ENCODE results near the gene INO80. TPM values are rescaled to one million over a fixed set of nuclear protein-coding genes. Genes with fewer than 3 reads are reported as not detected.

INO80 gene
- total and polyA plus RNA-seq, 2 donors (not counting 1 experiment from before 2014, with no cell fraction given), result 16.3 to 55.7 TPM

DNA sequence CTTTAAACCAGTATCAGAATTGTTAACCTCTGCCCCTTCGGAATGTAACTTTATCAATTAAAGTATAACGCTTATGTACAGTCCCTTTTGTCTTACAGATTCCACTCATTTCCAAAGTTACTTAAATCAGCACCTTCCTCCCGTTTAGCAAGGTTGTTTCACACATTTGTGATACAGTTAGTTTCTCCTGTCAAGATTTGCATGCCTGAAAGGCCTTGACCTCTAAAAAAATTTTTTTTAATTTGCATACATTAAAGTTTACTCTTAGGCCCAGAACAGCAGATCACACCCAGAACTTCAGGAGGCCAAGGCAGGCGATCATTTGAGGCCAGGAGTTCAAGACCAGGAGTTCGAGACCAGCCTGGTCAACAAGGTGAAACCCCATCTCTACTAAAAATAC is 9.1 kb downstream of the INO80 start:
- ChIA-PET CTCF (interaction anchor here (0.6 kb wide), 1 partner anchor 35 kb away, joined by 4 read pairs; no protein-coding TSS in a partner anchor), POLR2A (no interaction called here)
- no peak overlapping the region for H3K4me2 ChIP-seq (replicated peaks; ENCODE audit: low read depth, low read length, poor library complexity, severe bottlenecking)
- no peak for ATAC-seq (ENCODE audit: low read depth)
- H3K36me3 ChIP-seq (replicated peaks in 1 of 2; ENCODE audit: control extremely low read depth in 1 of 2, control insufficient read depth in 1 of 2, extremely low read depth in 1 of 2, insufficient read depth in 2 of 2, low read length in 1 of 2), result peaks cover 0 to 4% of the 10 kb centered on the region in 2 experiments
- H3K4me1 Mint-ChIP-seq, result peaks cover 22% of the 10 kb centered on the region
- H3K9me3 Mint-ChIP-seq (ENCODE audit: insufficient read depth), result no peaks in the 10 kb centered on the region
- H3K27me3 Mint-ChIP-seq, result no peaks in the 10 kb centered on the region
- intact Hi-C loops (cut with micrococcal nuclease), result no loop called here
- no peaks in the 10 kb centered on the region for H3K9me3 ChIP-seq (ENCODE audit: control extremely low read depth in 1 of 3, control insufficient read depth in 2 of 3, insufficient read depth in 1 of 3, low read length in 2 of 3)
- no peak overlapping the region for H3K9ac ChIP-seq (ENCODE audit: low read length)
- no peak overlapping the region for H2AFZ ChIP-seq (ENCODE audit: insufficient read depth, low read depth, low read length, poor library complexity, severe bottlenecking)
- H3K4me3 Mint-ChIP-seq, result no peak overlapping the region
- no peak for DNase-seq
- H4K20me1 ChIP-seq (ENCODE audit: control insufficient read depth, insufficient read depth, low read length, poor library complexity, severe bottlenecking), result peaks cover 50% of the 10 kb centered on the region
- H3K4me3 ChIP-seq (ENCODE audit: control extremely low read depth in 1 of 5, extremely low read depth in 1 of 5, insufficient read depth in 1 of 5, low read depth in 2 of 5, low read length in 4 of 5), result no peak overlapping the region
- H3K4me1 ChIP-seq (ENCODE audit: control insufficient read depth in 2 of 2, insufficient read depth in 2 of 2, low read length in 2 of 2), result no peaks in the 10 kb centered on the region
- no peak overlapping the region for H3K27ac Mint-ChIP-seq
- no peak for TF ChIP-seq EZH2 (IDR thresholded peaks at IDR 0.05; ENCODE audit: borderline replicate concordance, insufficient read depth, low read depth, low read length, poor library complexity, severe bottlenecking)
- H3K27me3 ChIP-seq (replicated peaks in 1 of 4; ENCODE audit: control extremely low read depth in 1 of 4, control insufficient read depth in 3 of 4, insufficient read depth in 4 of 4, low read length in 3 of 4), result no peaks in the 10 kb centered on the region
- 93% methylated on average over 4 of the region's 5 CpGs for WGBS (ENCODE audit: insufficient coverage)
- H3K27ac ChIP-seq (ENCODE audit: low read length in 2 of 2), result no peak overlapping the region
- H3K79me2 ChIP-seq (ENCODE audit: control insufficient read depth, insufficient read depth, low read length), result peaks cover 100% of the 10 kb centered on the region

DNA sequence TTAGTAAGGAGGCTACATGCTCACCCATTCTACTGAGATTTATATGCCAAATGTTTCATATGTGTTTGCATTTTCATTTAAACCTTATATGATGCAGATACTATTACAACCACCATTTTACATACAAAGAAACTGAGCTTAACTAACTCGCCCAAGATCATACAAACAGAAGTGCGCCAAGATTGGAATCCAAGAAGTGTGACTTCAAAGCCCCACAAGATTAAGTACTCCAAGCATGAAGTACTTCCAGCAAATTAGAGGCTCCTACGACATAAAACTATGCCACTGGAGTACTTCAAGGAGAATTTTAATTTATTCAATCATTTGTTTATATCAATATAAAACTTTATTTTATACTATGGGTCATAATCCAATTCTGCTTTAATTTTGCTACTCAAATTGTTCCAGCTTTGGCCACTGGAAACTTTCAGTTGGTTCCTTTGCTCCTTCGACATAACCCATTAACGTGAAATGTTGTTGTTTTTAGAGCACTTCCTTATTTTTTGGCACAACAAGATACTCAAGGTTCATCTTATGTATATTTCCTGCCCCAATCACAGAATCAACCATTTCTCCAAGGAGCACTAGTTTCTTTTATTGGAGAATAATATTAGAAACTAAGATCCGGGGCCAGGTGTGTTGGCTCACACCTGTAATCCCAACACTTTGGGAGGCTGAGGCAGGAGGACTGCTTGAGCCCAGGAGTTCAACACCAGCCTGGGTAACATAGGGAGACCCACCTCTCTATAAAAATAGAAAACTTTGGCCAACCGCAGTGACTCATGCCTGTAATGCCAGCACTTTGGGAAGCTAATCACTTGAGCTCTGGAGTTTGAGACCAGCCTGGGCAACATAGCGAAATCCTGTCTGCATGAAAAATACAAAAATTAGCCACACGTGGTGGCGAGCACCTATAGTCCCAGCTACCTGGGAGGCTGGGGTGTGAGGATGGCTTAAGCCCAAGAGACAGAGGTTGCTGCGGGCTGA is 10.4 kb downstream of the INO80 start:
- no peaks in the 10 kb centered on the region for H3K9me3 ChIP-seq (ENCODE audit: control extremely low read depth in 1 of 3, control insufficient read depth in 2 of 3, insufficient read depth in 1 of 3, low read length in 2 of 3)
- Mint-ChIP-seq H3K27ac (no peak overlapping the region), H3K4me1 (peaks cover 24% of the 10 kb centered on the region), H3K4me3 (no peak overlapping the region), H3K27me3 (no peaks in the 10 kb centered on the region), H3K9me3 (ENCODE audit: insufficient read depth) (no peaks in the 10 kb centered on the region)
- 96% methylated on average over 4 of the region's 11 CpGs for WGBS (ENCODE audit: insufficient coverage)
- POLR2A ChIA-PET, result no interaction called here
- peaks cover 100% of the 10 kb centered on the region for H3K79me2 ChIP-seq (ENCODE audit: control insufficient read depth, insufficient read depth, low read length)
- peaks cover 0 to 4% of the 10 kb centered on the region in 2 experiments for H3K36me3 ChIP-seq (replicated peaks in 1 of 2; ENCODE audit: control extremely low read depth in 1 of 2, control insufficient read depth in 1 of 2, extremely low read depth in 1 of 2, insufficient read depth in 2 of 2, low read length in 1 of 2)
- intact Hi-C loops (cut with micrococcal nuclease), result no loop called here
- no peaks in the 10 kb centered on the region for H3K4me1 ChIP-seq (ENCODE audit: control insufficient read depth in 2 of 2, insufficient read depth in 2 of 2, low read length in 2 of 2)
- H3K27me3 ChIP-seq (replicated peaks in 1 of 4; ENCODE audit: control extremely low read depth in 1 of 4, control insufficient read depth in 3 of 4, insufficient read depth in 4 of 4, low read length in 3 of 4), result no peaks in the 10 kb centered on the region
- H2AFZ ChIP-seq (ENCODE audit: insufficient read depth, low read depth, low read length, poor library complexity, severe bottlenecking), result no peak overlapping the region
- CTCF ChIA-PET, result no interaction called here
- H3K27ac ChIP-seq (ENCODE audit: low read length in 2 of 2), result no peak overlapping the region
- H3K4me2 ChIP-seq (replicated peaks; ENCODE audit: low read depth, low read length, poor library complexity, severe bottlenecking), result no peak overlapping the region
- no peak overlapping the region for H3K9ac ChIP-seq (ENCODE audit: low read length)
- H3K4me3 ChIP-seq (ENCODE audit: control extremely low read depth in 1 of 5, extremely low read depth in 1 of 5, insufficient read depth in 1 of 5, low read depth in 2 of 5, low read length in 4 of 5), result no peak overlapping the region
- no peak for ATAC-seq (ENCODE audit: low read depth)
- TF ChIP-seq, protein P1, sequence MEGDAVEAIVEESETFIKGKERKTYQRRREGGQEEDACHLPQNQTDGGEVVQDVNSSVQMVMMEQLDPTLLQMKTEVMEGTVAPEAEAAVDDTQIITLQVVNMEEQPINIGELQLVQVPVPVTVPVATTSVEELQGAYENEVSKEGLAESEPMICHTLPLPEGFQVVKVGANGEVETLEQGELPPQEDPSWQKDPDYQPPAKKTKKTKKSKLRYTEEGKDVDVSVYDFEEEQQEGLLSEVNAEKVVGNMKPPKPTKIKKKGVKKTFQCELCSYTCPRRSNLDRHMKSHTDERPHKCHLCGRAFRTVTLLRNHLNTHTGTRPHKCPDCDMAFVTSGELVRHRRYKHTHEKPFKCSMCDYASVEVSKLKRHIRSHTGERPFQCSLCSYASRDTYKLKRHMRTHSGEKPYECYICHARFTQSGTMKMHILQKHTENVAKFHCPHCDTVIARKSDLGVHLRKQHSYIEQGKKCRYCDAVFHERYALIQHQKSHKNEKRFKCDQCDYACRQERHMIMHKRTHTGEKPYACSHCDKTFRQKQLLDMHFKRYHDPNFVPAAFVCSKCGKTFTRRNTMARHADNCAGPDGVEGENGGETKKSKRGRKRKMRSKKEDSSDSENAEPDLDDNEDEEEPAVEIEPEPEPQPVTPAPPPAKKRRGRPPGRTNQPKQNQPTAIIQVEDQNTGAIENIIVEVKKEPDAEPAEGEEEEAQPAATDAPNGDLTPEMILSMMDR (IDR thresholded peaks at IDR 0.05), result no peak
- TF ChIP-seq EZH2 (IDR thresholded peaks at IDR 0.05; ENCODE audit: borderline replicate concordance, insufficient read depth, low read depth, low read length, poor library complexity, severe bottlenecking), result no peak
- no peak for DNase-seq
- peaks cover 48% of the 10 kb centered on the region for H4K20me1 ChIP-seq (ENCODE audit: control insufficient read depth, insufficient read depth, low read length, poor library complexity, severe bottlenecking)

Data from B cell (primary cell).